ENCODE measurements around the gene CLIC1.

- TF ChIP-seq POLR2A (IDR thresholded peaks at IDR 0.05) = no peak
- no peak for TF ChIP-seq CTCF (IDR thresholded peaks at IDR 0.05)
These were observed 16.0 kb downstream of the CLIC1 start for GRCh38 chr6:31720196-31720770.

Data from testis (tissue), 2 donors.